ENCODE results near the gene IL3. TPM values are rescaled to one million over a fixed set of nuclear protein-coding genes. Genes with fewer than 3 reads are reported as not detected.

Gene IL3
- total RNA-seq, 1 experiment from 2014 or later = not detected

- no peak for DNase-seq (ENCODE audit: low read depth)
Measured at GRCh38 chr5:132072070-132072469, 11.6 kb downstream of the IL3 start.

- DNase-seq (ENCODE audit: low read depth) = no peak
Measured at GRCh38 chr5:132072528-132072927, 12.1 kb downstream of the IL3 start.

- peak; percentile 84 for DNase-seq (ENCODE audit: low read depth)
Measured at GRCh38 chr5:132073231-132074013, 13.0 kb downstream of the IL3 start, which contains the start of gene CSF2. Gene CSF2 (plus strand): TSS chr5:132073789. CDS start chr5:132073824, 35 bp downstream.

- DNase-seq (ENCODE audit: low read depth) = no peak
Measured at GRCh38 chr5:132074091-132074771, 13.8 kb downstream of the IL3 start.

- DNase-seq (ENCODE audit: low read depth) = no peak
Measured at GRCh38 chr5:132074772-132075718, 14.6 kb downstream of the IL3 start.

GRCh38 chr5:132075719-132076077 lies 15.2 kb downstream of the IL3 start:
- no peak for DNase-seq (ENCODE audit: low read depth)

- no peak for DNase-seq (ENCODE audit: low read depth)
Measured at GRCh38 chr5:132076202-132076830, 15.9 kb downstream of the IL3 start.

GRCh38 chr5:132076983-132077382 lies 16.5 kb downstream of the IL3 start:
- no peak for DNase-seq (ENCODE audit: low read depth)

- no peak for DNase-seq (ENCODE audit: low read depth)
Measured at GRCh38 chr5:132079081-132079480, 18.6 kb downstream of the IL3 start.

- DNase-seq (ENCODE audit: low read depth) = no peak
Measured at GRCh38 chr5:132079619-132080018, 19.2 kb downstream of the IL3 start.

GRCh38 chr5:132080595-132080994 lies 20.1 kb downstream of the IL3 start:
- DNase-seq (ENCODE audit: low read depth) = no peak

GRCh38 chr5:132081458-132081857 lies 21.0 kb downstream of the IL3 start:
- no peak for DNase-seq (ENCODE audit: low read depth)

- no peak for DNase-seq (ENCODE audit: low read depth)
Measured at GRCh38 chr5:132082329-132083023, 22.0 kb downstream of the IL3 start.

- no peak for DNase-seq (ENCODE audit: low read depth)
Measured at GRCh38 chr5:132083071-132083678, 22.7 kb downstream of the IL3 start.

- no peak for DNase-seq (ENCODE audit: low read depth)
Measured at GRCh38 chr5:132085686-132086085, 25.2 kb downstream of the IL3 start.

- DNase-seq (ENCODE audit: low read depth) = peak; percentile 99
Measured at GRCh38 chr5:132086277-132086794, 25.9 kb downstream of the IL3 start.

- no peak for DNase-seq (ENCODE audit: low read depth)
Measured at GRCh38 chr5:132087176-132087575, 26.7 kb downstream of the IL3 start.

- DNase-seq (ENCODE audit: low read depth) = no peak
Measured at GRCh38 chr5:132087661-132088060, 27.2 kb downstream of the IL3 start.

- no peak for DNase-seq (ENCODE audit: low read depth)
Measured at GRCh38 chr5:132089363-132089762, 28.9 kb downstream of the IL3 start.

- DNase-seq (ENCODE audit: low read depth) = peak; percentile 99
Measured at GRCh38 chr5:132090107-132090506, 29.7 kb downstream of the IL3 start.
